Astrocyte of the spinal cord (primary cell): Measurements from ENCODE around the gene CACNA1S.

Experiments used
- DNase-seq: peaks from one replicate; pipeline ENCODE4 v3.0.0; 2011; ENCODE audit warnings: low read depth, low spot score
- H3K4me3 ChIP-seq: 2 replicates; pipeline ENCODE4 v1.5.1; 2011; ENCODE audit warnings: low read depth, mild to moderate bottlenecking, low read length, moderate library complexity
- CTCF ChIP-seq: IDR thresholded peaks from 2 replicates; pipeline ENCODE4 v1.5.1; 2012; ENCODE audit warnings: low read depth, mild to moderate bottlenecking, low read length, inconsistent platforms
- in situ Hi-C: cut with HindIII; loops from 2 replicates; pipeline ENCODE4 v1.10.0; 2017; ENCODE audit warnings: low sequenced_read_pairs

CACNA1S gene

DNA sequence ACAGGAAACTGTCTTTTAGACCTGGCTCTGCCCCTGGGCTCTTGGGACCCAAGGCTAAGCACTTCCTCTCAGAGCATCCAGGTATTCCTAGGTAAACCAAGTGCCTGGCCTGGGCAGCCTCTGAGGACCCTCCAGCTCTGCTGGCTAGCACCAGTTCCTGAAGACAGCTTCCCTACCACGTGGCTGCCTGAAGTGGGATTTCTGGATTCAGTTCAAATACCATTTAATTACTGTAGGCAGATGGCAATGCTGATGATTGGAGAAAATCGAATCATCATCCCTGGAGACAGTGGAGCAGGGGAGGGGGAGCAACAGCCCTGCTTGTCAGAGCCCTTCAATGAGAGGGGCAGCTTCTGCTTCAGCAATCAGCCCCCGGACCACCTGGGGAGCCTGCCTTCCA lies 100.6 kb downstream of the CACNA1S start:
- in situ Hi-C loops, result no loop called here
- H3K4me3 ChIP-seq, result no peak overlapping the region
- no peak for TF ChIP-seq CTCF
- DNase-seq, result no peak

GRCh38 chr1:201009962-201010645 lies 102.1 kb downstream of the CACNA1S start:
- in situ Hi-C loops, result no loop called here

DNA sequence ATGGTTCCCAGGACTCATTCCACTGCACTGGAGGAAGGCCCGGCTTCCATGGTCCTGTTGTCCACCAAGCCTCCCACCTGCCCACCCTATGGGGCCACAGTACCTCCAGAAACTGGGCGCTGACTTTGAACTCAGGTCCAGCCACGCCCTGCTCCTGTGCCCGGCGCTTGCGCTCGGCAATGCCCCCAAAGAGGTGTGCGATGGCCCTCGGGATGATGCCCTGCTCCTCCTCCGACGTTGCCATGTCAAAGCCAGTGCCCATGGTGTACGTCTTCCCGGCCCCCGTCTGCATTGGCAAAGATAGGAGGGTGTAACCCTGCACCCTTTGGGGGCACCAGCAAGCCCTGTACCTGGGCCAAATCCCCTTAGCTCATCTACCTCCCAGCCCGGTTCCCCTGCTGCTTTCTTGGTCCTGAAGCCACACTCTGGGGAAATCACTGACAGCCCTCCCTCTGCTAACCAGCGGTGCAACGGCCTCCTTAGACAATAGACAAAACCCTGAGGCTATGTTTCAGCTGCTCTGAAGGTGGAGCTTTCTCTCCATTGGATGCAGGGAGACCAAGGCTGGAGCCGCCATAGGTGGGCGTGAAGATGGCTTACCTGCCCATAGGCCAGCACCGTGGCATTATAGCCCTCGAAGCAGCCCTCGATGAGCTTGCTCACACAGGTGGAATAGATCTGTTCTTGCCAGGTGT lies 103.4 kb downstream of the CACNA1S start:
- in situ Hi-C loops, result no loop called here
- no peak overlapping the region for H3K4me3 ChIP-seq
- no peak for DNase-seq
- TF ChIP-seq CTCF, result no peak

More at GRCh38 chr1:201009962-201010645, 102.1 kb downstream of the CACNA1S start:
- no peak overlapping the region for H3K4me3 ChIP-seq
- TF ChIP-seq CTCF, result no peak
- no peak for DNase-seq

DNA sequence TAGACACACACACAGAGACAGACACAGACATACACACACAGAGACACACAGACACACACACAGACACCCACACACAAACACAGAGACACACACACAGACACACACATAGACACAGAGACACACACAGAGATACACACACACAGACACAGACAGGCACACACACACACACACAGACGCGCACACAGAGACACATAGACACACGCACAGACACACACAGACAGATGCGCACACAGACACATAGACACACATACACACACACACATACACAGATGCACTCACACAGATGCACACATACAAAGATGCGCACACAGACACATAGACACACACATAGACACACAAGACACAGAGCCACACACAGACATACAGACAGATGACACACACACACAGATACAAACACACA lies 104.7 kb downstream of the CACNA1S start:
- in situ Hi-C loops, result no loop called here
- H3K4me3 ChIP-seq, result no peak overlapping the region
- TF ChIP-seq CTCF, result no peak
- no peak for DNase-seq

- TF ChIP-seq CTCF, result no peak
- H3K4me3 ChIP-seq, result no peak overlapping the region
- no peak for DNase-seq
- in situ Hi-C loops, result no loop called here
These were observed 105.8 kb downstream of the CACNA1S start for GRCh38 chr1:201006450-201006849.

- H3K4me3 ChIP-seq, result no peak overlapping the region
- TF ChIP-seq CTCF, result no peak
- in situ Hi-C loops, result no loop called here
- DNase-seq, result no peak
These were observed 107.5 kb downstream of the CACNA1S start for GRCh38 chr1:201004732-201005131.
